OCI-LY7 (cell line): ENCODE results near the gene PCDH12.

ENCODE experiments used
- CTCF ChIP-seq: fragments of 200-600 bp; sonication (generic); conservative IDR thresholded peaks from 2 replicates; pipeline ENCODE4 v1.5.1; 2014; ENCODE audit warnings: mild to moderate bottlenecking, antibody characterized with exemption, low read length, moderate library complexity, mixed read lengths
- EZH2phosphoT487 ChIP-seq: fragments of 200-600 bp; sonication (generic); IDR thresholded peaks from 2 replicates; pipeline ENCODE4 v1.6.1; 2018; ENCODE audit warnings: low read depth, borderline replicate concordance, mild to moderate bottlenecking, mixed run types, antibody characterized with exemption, low read length, moderate library complexity, mixed read lengths

- TF ChIP-seq CTCF (no peak), EZH2phosphoT487 (no peak)
Observed at GRCh38 chr5:141908796-141909195, 49.2 kb downstream of the PCDH12 start.
